Measurements from ENCODE around the gene LMNTD1.

The LMNTD1 gene

DNA sequence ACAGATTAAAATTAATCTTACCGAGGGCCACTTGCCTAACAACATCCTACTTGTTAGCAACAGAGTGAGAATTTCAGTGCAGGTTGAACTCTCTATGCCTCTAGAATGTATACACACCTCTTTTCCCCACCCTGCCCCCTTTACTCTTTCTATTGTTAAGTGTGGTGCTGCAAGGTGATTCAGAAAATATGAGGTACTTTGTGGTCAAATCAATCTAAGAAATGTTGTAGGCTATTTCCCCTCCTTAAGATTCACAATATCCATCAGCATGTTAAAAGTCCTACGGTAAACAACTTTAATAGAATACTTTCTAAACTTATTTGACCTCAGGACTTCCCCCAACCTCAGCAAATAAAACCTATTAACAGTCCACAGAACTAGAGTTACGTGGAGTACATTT lies 106.0 kb downstream of the LMNTD1 start:
- H3K4me1 ChIP-seq (ENCODE audit: control insufficient read depth, insufficient read depth, low read length), result no peaks in the 10 kb centered on the region
- CTCF ChIA-PET, result no interaction called here
- H3K9me3 ChIP-seq (ENCODE audit: control insufficient read depth, insufficient read depth, low read depth, low read length), result no peaks in the 10 kb centered on the region
- TF ChIP-seq ZNF221 (tag by site-specific recombination; IDR thresholded peaks at IDR 0.05; ENCODE audit: borderline replicate concordance) (no peak), ZNF146 (tag by site-specific recombination; IDR thresholded peaks at IDR 0.05) (no peak), ZNF555 (tag by site-specific recombination; conservative IDR thresholded peaks at IDR 0.05) (no peak)
- TF ChIP-seq, protein P1, sequence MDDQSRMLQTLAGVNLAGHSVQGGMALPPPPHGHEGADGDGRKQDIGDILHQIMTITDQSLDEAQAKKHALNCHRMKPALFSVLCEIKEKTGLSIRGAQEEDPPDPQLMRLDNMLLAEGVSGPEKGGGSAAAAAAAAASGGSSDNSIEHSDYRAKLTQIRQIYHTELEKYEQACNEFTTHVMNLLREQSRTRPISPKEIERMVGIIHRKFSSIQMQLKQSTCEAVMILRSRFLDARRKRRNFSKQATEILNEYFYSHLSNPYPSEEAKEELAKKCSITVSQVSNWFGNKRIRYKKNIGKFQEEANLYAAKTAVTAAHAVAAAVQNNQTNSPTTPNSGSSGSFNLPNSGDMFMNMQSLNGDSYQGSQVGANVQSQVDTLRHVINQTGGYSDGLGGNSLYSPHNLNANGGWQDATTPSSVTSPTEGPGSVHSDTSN (CRISPR knock-in tag; IDR thresholded peaks at IDR 0.05), result no peak
- TF ChIP-seq, protein P2, sequence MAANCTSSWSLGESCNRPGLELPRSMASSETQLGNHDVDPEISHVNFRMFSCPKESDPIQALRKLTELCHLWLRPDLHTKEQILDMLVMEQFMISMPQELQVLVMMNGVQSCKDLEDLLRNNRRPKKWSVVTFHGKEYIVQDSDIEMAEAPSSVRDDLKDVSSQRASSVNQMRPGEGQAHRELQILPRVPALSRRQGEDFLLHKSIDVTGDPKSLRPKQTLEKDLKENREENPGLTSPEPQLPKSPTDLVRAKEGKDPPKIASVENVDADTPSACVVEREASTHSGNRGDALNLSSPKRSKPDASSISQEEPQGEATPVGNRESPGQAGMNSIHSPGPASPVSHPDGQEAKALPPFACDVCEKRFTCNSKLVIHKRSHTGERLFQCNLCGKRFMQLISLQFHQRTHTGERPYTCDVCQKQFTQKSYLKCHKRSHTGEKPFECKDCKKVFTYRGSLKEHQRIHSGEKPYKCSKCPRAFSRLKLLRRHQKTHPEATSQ (tag by site-specific recombination; IDR thresholded peaks at IDR 0.05), result no peak
- no peak overlapping the region for H3K4me3 ChIP-seq (ENCODE audit: low read depth, low read length)
- POLR2A ChIA-PET, result no interaction called here
- no peak overlapping the region for H3K27ac ChIP-seq (ENCODE audit: extremely low read depth, low read depth, low read length)
- H3K36me3 ChIP-seq (ENCODE audit: control insufficient read depth in 2 of 2, insufficient read depth in 1 of 2, low read length in 2 of 2), result no peaks in the 10 kb centered on the region

DNA sequence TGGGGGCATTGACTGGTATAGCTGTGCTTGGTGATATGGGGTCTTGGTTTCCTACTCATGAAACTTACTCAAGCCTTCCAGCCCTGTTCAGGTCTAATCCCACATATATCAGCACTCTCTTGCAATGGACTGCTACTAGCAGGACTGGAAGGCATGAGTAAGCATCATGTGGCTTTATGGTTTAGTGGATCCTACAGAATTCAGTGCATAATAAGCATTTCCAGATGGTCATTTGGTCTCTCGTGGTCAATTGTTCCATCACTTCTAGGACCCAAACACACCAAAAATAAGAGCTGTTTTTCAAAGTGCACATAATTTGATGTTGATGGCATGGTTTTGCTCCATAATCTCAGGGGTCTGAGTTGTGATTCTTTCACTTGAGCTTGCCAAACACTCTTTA lies 114.4 kb downstream of the LMNTD1 start:
- ChIA-PET CTCF (interaction anchor here (0.6 to 1.6 kb wide), 7 partner anchors 13 to 1140 kb away, joined by 3 to 5 read pairs (median 3); partner anchors contain the start of gene RASSF8), POLR2A (no interaction called here)
- no peaks in the 10 kb centered on the region for H3K9me3 ChIP-seq (ENCODE audit: control insufficient read depth, insufficient read depth, low read depth, low read length)
- TF ChIP-seq ZNF292 (tag by site-specific recombination; IDR thresholded peaks at IDR 0.05; ENCODE audit: borderline replicate concordance, low read depth), result no peak
- TF ChIP-seq, protein P3, sequence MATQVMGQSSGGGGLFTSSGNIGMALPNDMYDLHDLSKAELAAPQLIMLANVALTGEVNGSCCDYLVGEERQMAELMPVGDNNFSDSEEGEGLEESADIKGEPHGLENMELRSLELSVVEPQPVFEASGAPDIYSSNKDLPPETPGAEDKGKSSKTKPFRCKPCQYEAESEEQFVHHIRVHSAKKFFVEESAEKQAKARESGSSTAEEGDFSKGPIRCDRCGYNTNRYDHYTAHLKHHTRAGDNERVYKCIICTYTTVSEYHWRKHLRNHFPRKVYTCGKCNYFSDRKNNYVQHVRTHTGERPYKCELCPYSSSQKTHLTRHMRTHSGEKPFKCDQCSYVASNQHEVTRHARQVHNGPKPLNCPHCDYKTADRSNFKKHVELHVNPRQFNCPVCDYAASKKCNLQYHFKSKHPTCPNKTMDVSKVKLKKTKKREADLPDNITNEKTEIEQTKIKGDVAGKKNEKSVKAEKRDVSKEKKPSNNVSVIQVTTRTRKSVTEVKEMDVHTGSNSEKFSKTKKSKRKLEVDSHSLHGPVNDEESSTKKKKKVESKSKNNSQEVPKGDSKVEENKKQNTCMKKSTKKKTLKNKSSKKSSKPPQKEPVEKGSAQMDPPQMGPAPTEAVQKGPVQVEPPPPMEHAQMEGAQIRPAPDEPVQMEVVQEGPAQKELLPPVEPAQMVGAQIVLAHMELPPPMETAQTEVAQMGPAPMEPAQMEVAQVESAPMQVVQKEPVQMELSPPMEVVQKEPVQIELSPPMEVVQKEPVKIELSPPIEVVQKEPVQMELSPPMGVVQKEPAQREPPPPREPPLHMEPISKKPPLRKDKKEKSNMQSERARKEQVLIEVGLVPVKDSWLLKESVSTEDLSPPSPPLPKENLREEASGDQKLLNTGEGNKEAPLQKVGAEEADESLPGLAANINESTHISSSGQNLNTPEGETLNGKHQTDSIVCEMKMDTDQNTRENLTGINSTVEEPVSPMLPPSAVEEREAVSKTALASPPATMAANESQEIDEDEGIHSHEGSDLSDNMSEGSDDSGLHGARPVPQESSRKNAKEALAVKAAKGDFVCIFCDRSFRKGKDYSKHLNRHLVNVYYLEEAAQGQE (tag by site-specific recombination; IDR thresholded peaks at IDR 0.05), result 0 out of 2 replicates have a peak, but pooled peaks have one; percentile 26
- peaks cover 10% of the 10 kb centered on the region; the same call in 1 of the 2 replicates for H3K4me1 ChIP-seq (ENCODE audit: control insufficient read depth, insufficient read depth, low read length)
- no peaks in the 10 kb centered on the region for H3K36me3 ChIP-seq (ENCODE audit: control insufficient read depth in 2 of 2, insufficient read depth in 1 of 2, low read length in 2 of 2)
- no peak overlapping the region for H3K4me3 ChIP-seq (ENCODE audit: low read depth, low read length)
- H3K27ac ChIP-seq (ENCODE audit: extremely low read depth, low read depth, low read length), result no peak overlapping the region

DNA sequence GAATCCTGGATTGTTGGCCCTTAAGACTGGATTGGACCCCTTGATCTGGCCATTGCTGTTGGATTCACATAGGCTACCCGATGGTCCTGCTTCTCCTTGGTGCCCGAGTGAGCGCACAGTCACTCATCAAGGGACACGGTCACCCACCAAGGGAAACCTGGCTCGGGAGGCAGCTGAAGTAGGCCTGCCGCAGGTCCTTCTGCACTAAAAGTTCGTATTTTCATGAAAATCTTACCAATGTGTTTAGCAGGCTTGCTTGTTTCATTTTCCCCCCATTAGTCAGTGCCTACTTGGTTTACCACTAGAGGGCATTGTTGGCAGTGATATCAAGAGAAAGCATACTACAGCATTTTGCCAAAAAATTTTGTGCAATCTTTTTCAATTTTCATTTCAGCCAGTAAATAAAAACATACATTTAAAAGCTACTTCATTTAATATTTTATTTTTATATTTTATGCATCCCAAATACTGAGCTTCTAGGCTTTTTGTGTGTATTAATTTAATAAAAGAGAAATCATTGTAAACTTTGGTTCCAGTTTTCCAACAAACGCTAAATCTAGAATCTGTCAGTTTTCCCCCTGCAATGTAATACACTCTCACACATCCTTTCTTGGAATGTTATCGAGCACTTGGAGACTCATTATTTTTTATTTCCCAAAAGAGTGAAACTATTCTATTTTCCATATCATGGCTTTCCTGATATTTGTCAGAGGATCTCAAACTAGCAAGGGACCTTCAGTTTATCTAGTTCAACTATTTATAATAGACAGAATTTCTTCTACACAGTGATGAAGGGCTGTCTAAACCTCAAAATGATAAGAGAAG lies 116.7 kb downstream of the LMNTD1 start:
- no peak overlapping the region for H3K27ac ChIP-seq (ENCODE audit: extremely low read depth, low read depth, low read length)
- ChIA-PET CTCF (interaction anchor here (0.5 to 2.5 kb wide), 49 partner anchors 9 to 1057 kb away, joined by 3 to 17 read pairs (median 3); partner anchors contain the start of genes LMNTD1 and RASSF8), POLR2A (no interaction called here)
- peak; percentile 84; the same call in 1 of the 2 replicates for TF ChIP-seq ZNF2 (tag by site-specific recombination; IDR thresholded peaks at IDR 0.05)
- TF ChIP-seq, protein P4, sequence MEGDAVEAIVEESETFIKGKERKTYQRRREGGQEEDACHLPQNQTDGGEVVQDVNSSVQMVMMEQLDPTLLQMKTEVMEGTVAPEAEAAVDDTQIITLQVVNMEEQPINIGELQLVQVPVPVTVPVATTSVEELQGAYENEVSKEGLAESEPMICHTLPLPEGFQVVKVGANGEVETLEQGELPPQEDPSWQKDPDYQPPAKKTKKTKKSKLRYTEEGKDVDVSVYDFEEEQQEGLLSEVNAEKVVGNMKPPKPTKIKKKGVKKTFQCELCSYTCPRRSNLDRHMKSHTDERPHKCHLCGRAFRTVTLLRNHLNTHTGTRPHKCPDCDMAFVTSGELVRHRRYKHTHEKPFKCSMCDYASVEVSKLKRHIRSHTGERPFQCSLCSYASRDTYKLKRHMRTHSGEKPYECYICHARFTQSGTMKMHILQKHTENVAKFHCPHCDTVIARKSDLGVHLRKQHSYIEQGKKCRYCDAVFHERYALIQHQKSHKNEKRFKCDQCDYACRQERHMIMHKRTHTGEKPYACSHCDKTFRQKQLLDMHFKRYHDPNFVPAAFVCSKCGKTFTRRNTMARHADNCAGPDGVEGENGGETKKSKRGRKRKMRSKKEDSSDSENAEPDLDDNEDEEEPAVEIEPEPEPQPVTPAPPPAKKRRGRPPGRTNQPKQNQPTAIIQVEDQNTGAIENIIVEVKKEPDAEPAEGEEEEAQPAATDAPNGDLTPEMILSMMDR (tag by site-specific recombination; IDR thresholded peaks at IDR 0.05), result 0 out of 2 replicates have a peak, but pooled peaks have one; percentile 17
- TF ChIP-seq SP2 (tag by site-specific recombination; IDR thresholded peaks at IDR 0.05), result no peak
- TF ChIP-seq, protein P5, sequence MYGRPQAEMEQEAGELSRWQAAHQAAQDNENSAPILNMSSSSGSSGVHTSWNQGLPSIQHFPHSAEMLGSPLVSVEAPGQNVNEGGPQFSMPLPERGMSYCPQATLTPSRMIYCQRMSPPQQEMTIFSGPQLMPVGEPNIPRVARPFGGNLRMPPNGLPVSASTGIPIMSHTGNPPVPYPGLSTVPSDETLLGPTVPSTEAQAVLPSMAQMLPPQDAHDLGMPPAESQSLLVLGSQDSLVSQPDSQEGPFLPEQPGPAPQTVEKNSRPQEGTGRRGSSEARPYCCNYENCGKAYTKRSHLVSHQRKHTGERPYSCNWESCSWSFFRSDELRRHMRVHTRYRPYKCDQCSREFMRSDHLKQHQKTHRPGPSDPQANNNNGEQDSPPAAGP (tag by site-specific recombination; IDR thresholded peaks at IDR 0.05), result no peak
- TF ChIP-seq ZNF660 (tag by site-specific recombination; IDR thresholded peaks at IDR 0.05), result peak; percentile 54; the same call in 1 of the 2 replicates
- no peak for TF ChIP-seq ZNF621 (tag by site-specific recombination; IDR thresholded peaks at IDR 0.05)
- no peak for TF ChIP-seq YY1 (tag by site-specific recombination; IDR thresholded peaks at IDR 0.05)
- 0 out of 2 replicates have a peak, but pooled peaks have one; percentile 15 for TF ChIP-seq ZNF335 (tag by site-specific recombination; conservative IDR thresholded peaks at IDR 0.05)
- no peak for TF ChIP-seq ZEB2 (tag by site-specific recombination; IDR thresholded peaks at IDR 0.05)
- TF ChIP-seq, protein P6, sequence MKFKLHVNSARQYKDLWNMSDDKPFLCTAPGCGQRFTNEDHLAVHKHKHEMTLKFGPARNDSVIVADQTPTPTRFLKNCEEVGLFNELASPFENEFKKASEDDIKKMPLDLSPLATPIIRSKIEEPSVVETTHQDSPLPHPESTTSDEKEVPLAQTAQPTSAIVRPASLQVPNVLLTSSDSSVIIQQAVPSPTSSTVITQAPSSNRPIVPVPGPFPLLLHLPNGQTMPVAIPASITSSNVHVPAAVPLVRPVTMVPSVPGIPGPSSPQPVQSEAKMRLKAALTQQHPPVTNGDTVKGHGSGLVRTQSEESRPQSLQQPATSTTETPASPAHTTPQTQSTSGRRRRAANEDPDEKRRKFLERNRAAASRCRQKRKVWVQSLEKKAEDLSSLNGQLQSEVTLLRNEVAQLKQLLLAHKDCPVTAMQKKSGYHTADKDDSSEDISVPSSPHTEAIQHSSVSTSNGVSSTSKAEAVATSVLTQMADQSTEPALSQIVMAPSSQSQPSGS (tag by site-specific recombination; IDR thresholded peaks at IDR 0.05; ENCODE audit: low read depth), result no peak
- no peak for TF ChIP-seq ZNF530 (tag by site-specific recombination; IDR thresholded peaks at IDR 0.05; ENCODE audit: low read depth)
- TF ChIP-seq HOXC10 (CRISPR knock-in tag; IDR thresholded peaks at IDR 0.05), result no peak

More for the DNA sequence above, 116.7 kb downstream of the LMNTD1 start:
- Histone ChIP-seq H3K4me3 (ENCODE audit: low read depth, low read length) (no peak overlapping the region), H3K4me1 (ENCODE audit: control insufficient read depth, insufficient read depth, low read length) (peaks cover 12% of the 10 kb centered on the region; the same call in 1 of the 2 replicates), H3K36me3 (ENCODE audit: control insufficient read depth in 2 of 2, insufficient read depth in 1 of 2, low read length in 2 of 2) (no peaks in the 10 kb centered on the region), H3K9me3 (ENCODE audit: control insufficient read depth, insufficient read depth, low read depth, low read length) (no peaks in the 10 kb centered on the region)
